IMR-90 (cell line): Measurements from ENCODE around the gene SAP30BP.

Experiments
- CEBPB ChIP-seq: IDR thresholded peaks from 2 replicates; pipeline ENCODE4 v1.6.1; 2012; ENCODE audit warnings: low read depth, low read length, improper control_type of control experiment
- CTCF ChIP-seq: conservative IDR thresholded peaks from 2 replicates; pipeline ENCODE4 v1.5.1; 2012; ENCODE audit warnings: mild to moderate bottlenecking, low read depth, low read length, improper control_type of control experiment
- ELK1 ChIP-seq: fragments of 150-350 bp; IDR thresholded peaks from 2 replicates; pipeline ENCODE4 v1.6.1; 2016; ENCODE audit warnings: low read depth, mild to moderate bottlenecking, low read length, moderate library complexity, borderline replicate concordance
- MAFK ChIP-seq: IDR thresholded peaks from 2 replicates; pipeline ENCODE4 v1.6.1; 2012; ENCODE audit warnings: low read depth, low read length, improper control_type of control experiment
- MAZ ChIP-seq: IDR thresholded peaks from 2 replicates; pipeline ENCODE4 v1.6.1; 2012; ENCODE audit warnings: low read depth, mild to moderate bottlenecking, low read length, improper control_type of control experiment, moderate library complexity, borderline replicate concordance
- MXI1 ChIP-seq: IDR thresholded peaks from 2 replicates; pipeline ENCODE4 v1.6.1; 2012; ENCODE audit warnings: low read depth, mild to moderate bottlenecking, low read length, moderate library complexity, borderline replicate concordance
- POLR2A ChIP-seq: IDR thresholded peaks from 2 replicates; pipeline ENCODE4 v1.6.1; 2012; ENCODE audit warnings: mild to moderate bottlenecking, low read depth, low read length
- RFX5 ChIP-seq: IDR thresholded peaks from 2 replicates; pipeline ENCODE4 v1.8.0; 2012; ENCODE audit warnings: low read depth, mild to moderate bottlenecking, low read length, moderate library complexity
- USF2 ChIP-seq: fragments of 150-350 bp; IDR thresholded peaks from 2 replicates; pipeline ENCODE4 v1.6.1; 2017; ENCODE audit warnings: mild to moderate bottlenecking, antibody characterized with exemption, low read length, low read depth

- TF ChIP-seq CTCF: no peak
- no peak for TF ChIP-seq MXI1
- no peak for TF ChIP-seq RFX5
- no peak for TF ChIP-seq MAZ
- no peak for TF ChIP-seq POLR2A
- TF ChIP-seq MAFK: no peak
- no peak for TF ChIP-seq CEBPB
- no peak for TF ChIP-seq USF2
- no peak for TF ChIP-seq ELK1
Observed at GRCh38 chr17:75701288-75701687, 34.1 kb downstream of the SAP30BP start.
